H9 (cell line): ENCODE results near the gene KRTAP20-2. TPM values are rescaled to one million over a fixed set of nuclear protein-coding genes. Genes with fewer than 3 reads are reported as not detected.

Experiments
- DNase-seq: peaks from one replicate; pipeline ENCODE4 v3.0.0-alpha.2; 2017
- H2AFZ ChIP-seq: one replicate; pipeline ENCODE4 v1.6.1; 2013; ENCODE audit warnings: mild to moderate bottlenecking, low read length, control low read depth, moderate library complexity
- H2AK5ac ChIP-seq: 2 replicates; pipeline ENCODE4 v1.6.1; 2013; ENCODE audit warnings: low read length, control low read depth, mixed read lengths; ENCODE audit not compliant: insufficient read length
- H2BK120ac ChIP-seq: one replicate; pipeline ENCODE4 v1.6.1; 2013; ENCODE audit warnings: low read depth, mild to moderate bottlenecking, low read length, control low read depth, inconsistent platforms; ENCODE audit not compliant: poor library complexity, severe bottlenecking
- H2BK12ac ChIP-seq: 2 replicates; pipeline ENCODE4 v1.6.1; 2013; ENCODE audit warnings: low read length, control low read depth, mixed read lengths, low read depth; ENCODE audit not compliant: insufficient read length
- H2BK15ac ChIP-seq: 2 replicates; pipeline ENCODE4 v1.6.1; 2013; ENCODE audit warnings: low read depth, low read length, control low read depth
- H2BK20ac ChIP-seq: one replicate; pipeline ENCODE4 v1.6.1; 2013; ENCODE audit warnings: low read depth, mild to moderate bottlenecking, low read length, control low read depth, inconsistent platforms; ENCODE audit not compliant: poor library complexity, severe bottlenecking
- H2BK5ac ChIP-seq: 2 replicates; pipeline ENCODE4 v1.6.1; 2013; ENCODE audit warnings: low read length, control low read depth, mixed read lengths; ENCODE audit not compliant: insufficient read length
- H3K14ac ChIP-seq: 2 replicates; pipeline ENCODE4 v1.6.1; 2013; ENCODE audit warnings: low read length, control low read depth; ENCODE audit not compliant: insufficient read depth
- H3K18ac ChIP-seq: 2 replicates; pipeline ENCODE4 v1.6.1; 2013; ENCODE audit warnings: low read depth, mild to moderate bottlenecking, mixed read lengths, low read length, control low read depth; ENCODE audit not compliant: insufficient read length
- H3K23ac ChIP-seq: 2 replicates; pipeline ENCODE4 v1.6.1; 2013; ENCODE audit warnings: low read length, control low read depth, mixed read lengths, low read depth; ENCODE audit not compliant: insufficient read length
- H3K23me2 ChIP-seq: 2 replicates; pipeline ENCODE4 v1.6.1; 2013; ENCODE audit warnings: low read depth, mild to moderate bottlenecking, mixed read lengths, low read length, control low read depth; ENCODE audit not compliant: insufficient read length, poor library complexity, severe bottlenecking
- H3K27ac ChIP-seq: 2 replicates; pipeline ENCODE4 v1.5.1; 2013; ENCODE audit warnings: low read length, control low read depth, mixed read lengths, low read depth; ENCODE audit not compliant: insufficient read length
- H3K27me3 ChIP-seq: 2 replicates; pipeline ENCODE4 v1.6.1; 2013; ENCODE audit warnings: low read length, control low read depth, inconsistent platforms; ENCODE audit not compliant: insufficient read depth
- H3K4ac ChIP-seq: 2 replicates; pipeline ENCODE4 v1.6.1; 2013; ENCODE audit warnings: low read depth, mild to moderate bottlenecking, control low read depth, inconsistent platforms, low read length, moderate library complexity
- H3K4me1 ChIP-seq: 2 replicates; pipeline ENCODE4 v1.6.1; 2013; ENCODE audit warnings: low read length, control low read depth, inconsistent platforms; ENCODE audit not compliant: insufficient read depth
- H3K4me2 ChIP-seq: 2 replicates; pipeline ENCODE4 v1.6.1; 2013; ENCODE audit warnings: low read length, control low read depth, mixed read lengths; ENCODE audit not compliant: insufficient read length, insufficient read depth
- H3K56ac ChIP-seq: 2 replicates; pipeline ENCODE4 v1.6.1; 2013; ENCODE audit warnings: low read depth, mild to moderate bottlenecking, mixed read lengths, low read length, control low read depth; ENCODE audit not compliant: insufficient read length
- H3K79me1 ChIP-seq: 2 replicates; pipeline ENCODE4 v1.6.1; 2013; ENCODE audit warnings: low read depth, mild to moderate bottlenecking, moderate library complexity, low read length, control low read depth, inconsistent platforms; ENCODE audit not compliant: insufficient read depth, poor library complexity, severe bottlenecking
- H3K79me2 ChIP-seq: 2 replicates; pipeline ENCODE4 v1.6.1; 2013; ENCODE audit warnings: low read length, control low read depth, inconsistent platforms; ENCODE audit not compliant: insufficient read depth
- H3K9ac ChIP-seq: 2 replicates; pipeline ENCODE4 v1.6.1; 2013; ENCODE audit warnings: low read length, control low read depth, mixed read lengths; ENCODE audit not compliant: insufficient read length; ENCODE audit errors: extremely low read depth
- H3K9me3 ChIP-seq: one replicate; pipeline ENCODE4 v1.6.1; 2013; ENCODE audit warnings: low read depth, low read length, inconsistent platforms; ENCODE audit not compliant: control insufficient read depth
- H3T11ph ChIP-seq: one replicate; pipeline ENCODE4 v1.6.1; 2013; ENCODE audit warnings: mild to moderate bottlenecking, low read length, control low read depth, inconsistent platforms
- H4K20me1 ChIP-seq: one replicate; pipeline ENCODE4 v1.6.1; 2013; ENCODE audit not compliant: control insufficient read depth, insufficient read length, insufficient read depth
- H4K5ac ChIP-seq: 2 replicates; pipeline ENCODE4 v1.6.1; 2013; ENCODE audit warnings: low read depth, mild to moderate bottlenecking, mixed read lengths, low read length, control low read depth; ENCODE audit not compliant: insufficient read length
- H4K8ac ChIP-seq: replicated peaks from 2 replicates; pipeline ENCODE4 v1.6.1; 2013; ENCODE audit warnings: low read length, control low read depth, mixed read lengths, low read depth; ENCODE audit not compliant: insufficient read length
- H4K91ac ChIP-seq: 2 replicates; pipeline ENCODE4 v1.6.1; 2013; ENCODE audit warnings: low read depth, mild to moderate bottlenecking, moderate library complexity, mixed read lengths, low read length, control low read depth; ENCODE audit not compliant: insufficient read length
- H3K27ac Mint-ChIP-seq, 3 experiments: 2 replicates in 2 of 3; 3 replicates in 1 of 3; pipeline ENCODE4 v1.8.0; 2020 to 2021; ENCODE audit warnings: mixed read lengths in 3 of 3, mild to moderate bottlenecking in 1 of 3, moderate library complexity in 1 of 3
- H3K27me3 Mint-ChIP-seq: 2 replicates; pipeline ENCODE4 v1.8.0; 2021; ENCODE audit warnings: low read depth, mild to moderate bottlenecking, moderate library complexity, mixed read lengths
- H3K36me3 Mint-ChIP-seq, 3 experiments: 2 replicates in 2 of 3; 3 replicates in 1 of 3; pipeline ENCODE4 v1.8.0; 2020 to 2021; ENCODE audit warnings: low read depth in 3 of 3, mixed read lengths in 3 of 3; ENCODE audit not compliant: insufficient read depth in 1 of 3
- H3K4me1 Mint-ChIP-seq, 2 experiments: 2 replicates each; pipeline ENCODE4 v1.8.0; 2020; ENCODE audit warnings: mixed read lengths in 2 of 2
- H3K4me3 Mint-ChIP-seq, 2 experiments: 2 replicates in 1 of 2; 3 replicates in 1 of 2; pipeline ENCODE4 v1.8.0; 2020 to 2021; ENCODE audit warnings: mild to moderate bottlenecking in 2 of 2, mixed read lengths in 2 of 2, moderate library complexity in 1 of 2
- H3K9me3 Mint-ChIP-seq, 2 experiments: 2 replicates in 1 of 2; 3 replicates in 1 of 2; pipeline ENCODE4 v1.8.0; 2020; ENCODE audit warnings: mild to moderate bottlenecking in 2 of 2, mixed read lengths in 2 of 2, moderate library complexity in 1 of 2
- WGBS: extraction: QIAGEN DNeasy Blood & Tissue Kit; methylation state at CpG from one replicate; pipeline ENCODE4 v1.1.7; 2013; ENCODE audit warnings: missing lambda C conversion rate, low lambda C conversion rate, mixed read lengths; ENCODE audit not compliant: insufficient read length; ENCODE audit errors: extremely low coverage; 5-methylcytosine and 5-hydroxymethylcytosine counted together
- total RNA-seq: library from RNA; stranded (reverse); gene quantifications from 2 replicates; pipeline ENCODE4 v1.2.1, GENCODE V29; 2021
- TF ChIP-seq, protein P1 (sequence below): fragments of 200-600 bp; sonication (generic); conservative IDR thresholded peaks from 3 replicates; pipeline ENCODE4 v1.8.0; 2021; ENCODE audit warnings: antibody characterized with exemption, mild to moderate bottlenecking

Gene KRTAP20-2
- total RNA-seq, 1 experiment from 2014 or later: not detected

DNA sequence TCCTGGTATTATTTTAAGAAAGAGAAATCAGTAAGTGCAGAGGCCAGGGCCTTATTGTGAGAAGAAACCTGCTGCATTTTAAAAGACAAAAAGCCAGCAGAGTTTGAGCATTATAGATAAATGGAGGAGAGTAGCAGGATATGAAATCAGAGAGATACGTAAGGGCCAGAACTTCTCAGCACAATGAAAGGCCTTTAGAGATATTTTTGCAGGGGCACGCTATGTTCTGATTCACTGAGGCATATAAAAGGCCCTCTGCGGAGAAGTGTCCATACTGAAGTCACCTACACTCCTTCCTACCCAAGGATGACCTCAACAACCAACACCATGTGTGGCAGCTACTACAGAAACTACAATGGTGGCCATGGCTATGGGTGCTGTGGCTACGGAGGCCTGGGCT lies 42.9 kb upstream of the KRTAP20-2 start, which contains the start of gene KRTAP6-3:
KRTAP6-3 (plus strand) TSS at position 301 of the 400 bp plus-strand sequence; CDS start at position 307, 6 bp downstream.
- Histone ChIP-seq H2BK5ac (no peak within 1 kb of the TSS), H3K4ac (no peak within 1 kb of the TSS), H2BK120ac (no peak within 1 kb of the TSS), H3K14ac (no peak within 1 kb of the TSS), H2AFZ (no peak within 1 kb of the TSS), H3K23ac (no peak within 1 kb of the TSS), H4K5ac (no peak within 1 kb of the TSS), H3K9ac (no peak within 1 kb of the TSS), H3K79me2 (no peaks in the 10 kb centered on the region), H3T11ph (no peak within 1 kb of the TSS), H3K4me2 (no peak within 1 kb of the TSS), H4K91ac (no peak within 1 kb of the TSS), H4K8ac (no peak within 1 kb of the TSS), H2AK5ac (no peak within 1 kb of the TSS), H2BK12ac (no peak within 1 kb of the TSS), H4K20me1 (no peaks in the 10 kb centered on the region), H3K27ac (no peak within 1 kb of the TSS), H3K4me1 (no peaks in the 10 kb centered on the region), H3K9me3 (no peaks in the 10 kb centered on the region), H3K79me1 (no peaks in the 10 kb centered on the region), H2BK15ac (no peak within 1 kb of the TSS), H3K27me3 (no peaks in the 10 kb centered on the region), H3K18ac (no peak within 1 kb of the TSS), H3K23me2 (no peaks in the 10 kb centered on the region), H2BK20ac (no peak within 1 kb of the TSS), H3K56ac (no peak within 1 kb of the TSS)
- Mint-ChIP-seq H3K27me3 (no peaks in the 10 kb centered on the region), H3K4me1 (no peaks in the 10 kb centered on the region), H3K36me3 (peaks cover 0 to 10% (median 0%) of the 10 kb centered on the region in 3 experiments; a peak in 1 of 7 replicates), H3K4me3 (no peak within 1 kb of the TSS), H3K27ac (no peak within 1 kb of the TSS), H3K9me3 (peaks cover 0 to 26% of the 10 kb centered on the region in 2 experiments; a peak in 2 of 5 replicates)
- no peak for DNase-seq
- WGBS: no CpG with 5 or more reads among the region's 4 CpGs
- TF ChIP-seq, protein P1, sequence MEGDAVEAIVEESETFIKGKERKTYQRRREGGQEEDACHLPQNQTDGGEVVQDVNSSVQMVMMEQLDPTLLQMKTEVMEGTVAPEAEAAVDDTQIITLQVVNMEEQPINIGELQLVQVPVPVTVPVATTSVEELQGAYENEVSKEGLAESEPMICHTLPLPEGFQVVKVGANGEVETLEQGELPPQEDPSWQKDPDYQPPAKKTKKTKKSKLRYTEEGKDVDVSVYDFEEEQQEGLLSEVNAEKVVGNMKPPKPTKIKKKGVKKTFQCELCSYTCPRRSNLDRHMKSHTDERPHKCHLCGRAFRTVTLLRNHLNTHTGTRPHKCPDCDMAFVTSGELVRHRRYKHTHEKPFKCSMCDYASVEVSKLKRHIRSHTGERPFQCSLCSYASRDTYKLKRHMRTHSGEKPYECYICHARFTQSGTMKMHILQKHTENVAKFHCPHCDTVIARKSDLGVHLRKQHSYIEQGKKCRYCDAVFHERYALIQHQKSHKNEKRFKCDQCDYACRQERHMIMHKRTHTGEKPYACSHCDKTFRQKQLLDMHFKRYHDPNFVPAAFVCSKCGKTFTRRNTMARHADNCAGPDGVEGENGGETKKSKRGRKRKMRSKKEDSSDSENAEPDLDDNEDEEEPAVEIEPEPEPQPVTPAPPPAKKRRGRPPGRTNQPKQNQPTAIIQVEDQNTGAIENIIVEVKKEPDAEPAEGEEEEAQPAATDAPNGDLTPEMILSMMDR: no peak
